G401 (cell line): ENCODE results near the gene PAX2. TPM values are rescaled to one million over a fixed set of nuclear protein-coding genes. Genes with fewer than 3 reads are reported as not detected.

Source experiments
- DNase-seq: peaks from one replicate; pipeline ENCODE4 v3.0.0-alpha.2; 2015; ENCODE audit warnings: low spot score
- in situ Hi-C: cut with HindIII; loops from 2 replicates; pipeline ENCODE4 v1.10.0; 2016; ENCODE audit warnings: low sequenced_read_pairs, mixed read lengths
- total RNA-seq: library from RNA; depleted of rRNA; stranded (reverse); fragments of >200 nt; shearing (Covaris generic); gene quantifications from 2 replicates; pipeline ENCODE4 v1.2.3, GENCODE V29; 2014

PAX2 gene
- total RNA-seq, 1 experiment from 2014 or later: 0.20 TPM

DNA sequence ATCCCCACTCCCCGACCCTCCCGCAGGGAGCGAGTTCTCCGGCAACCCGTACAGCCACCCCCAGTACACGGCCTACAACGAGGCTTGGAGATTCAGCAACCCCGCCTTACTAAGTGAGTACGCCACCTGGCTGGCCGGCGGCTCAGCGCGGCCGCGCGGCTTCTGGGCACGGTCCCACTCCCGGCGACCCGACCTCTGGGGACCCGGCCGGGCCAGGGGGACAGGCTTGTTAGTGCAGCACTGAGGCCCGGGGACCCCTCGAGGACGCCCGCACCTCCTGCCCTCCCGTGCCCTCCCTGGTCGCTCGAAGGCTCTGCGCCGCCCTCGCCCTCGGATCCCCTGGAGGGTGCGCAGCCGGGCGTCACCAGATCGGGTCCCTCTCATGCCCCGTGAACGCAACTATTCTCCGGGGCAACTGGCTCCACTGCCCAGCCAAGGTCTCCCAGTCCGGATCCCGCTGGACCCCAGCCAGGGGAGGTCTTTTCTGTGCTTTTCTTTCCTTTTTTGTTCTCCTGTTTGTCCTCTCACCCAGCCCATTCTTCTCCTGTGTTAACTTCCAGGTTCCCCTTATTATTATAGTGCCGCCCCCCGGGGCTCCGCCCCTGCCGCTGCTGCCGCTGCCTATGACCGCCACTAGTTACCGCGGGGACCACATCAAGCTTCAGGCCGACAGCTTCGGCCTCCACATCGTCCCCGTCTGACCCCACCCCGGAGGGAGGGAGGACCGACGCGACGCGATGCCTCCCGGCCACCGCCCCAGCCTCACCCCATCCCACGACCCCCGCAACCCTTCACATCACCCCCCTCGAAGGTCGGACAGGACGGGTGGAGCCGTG lies 81.8 kb downstream of the PAX2 start:
- DNase-seq: peak; percentile 16
- in situ Hi-C loops: no loop called here

DNA sequence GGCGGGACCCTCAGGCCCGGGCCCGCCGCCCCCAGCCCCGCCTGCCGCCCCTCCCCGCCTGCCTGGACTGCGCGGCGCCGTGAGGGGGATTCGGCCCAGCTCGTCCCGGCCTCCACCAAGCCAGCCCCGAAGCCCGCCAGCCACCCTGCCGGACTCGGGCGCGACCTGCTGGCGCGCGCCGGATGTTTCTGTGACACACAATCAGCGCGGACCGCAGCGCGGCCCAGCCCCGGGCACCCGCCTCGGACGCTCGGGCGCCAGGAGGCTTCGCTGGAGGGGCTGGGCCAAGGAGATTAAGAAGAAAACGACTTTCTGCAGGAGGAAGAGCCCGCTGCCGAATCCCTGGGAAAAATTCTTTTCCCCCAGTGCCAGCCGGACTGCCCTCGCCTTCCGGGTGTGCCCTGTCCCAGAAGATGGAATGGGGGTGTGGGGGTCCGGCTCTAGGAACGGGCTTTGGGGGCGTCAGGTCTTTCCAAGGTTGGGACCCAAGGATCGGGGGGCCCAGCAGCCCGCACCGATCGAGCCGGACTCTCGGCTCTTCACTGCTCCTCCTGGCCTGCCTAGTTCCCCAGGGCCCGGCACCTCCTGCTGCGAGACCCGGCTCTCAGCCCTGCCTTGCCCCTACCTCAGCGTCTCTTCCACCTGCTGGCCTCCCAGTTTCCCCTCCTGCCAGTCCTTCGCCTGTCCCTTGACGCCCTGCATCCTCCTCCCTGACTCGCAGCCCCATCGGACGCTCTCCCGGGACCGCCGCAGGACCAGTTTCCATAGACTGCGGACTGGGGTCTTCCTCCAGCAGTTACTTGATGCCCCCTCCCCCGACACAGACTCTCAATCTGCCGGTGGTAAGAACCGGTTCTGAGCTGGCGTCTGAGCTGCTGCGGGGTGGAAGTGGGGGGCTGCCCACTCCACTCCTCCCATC lies 82.7 kb downstream of the PAX2 start:
- in situ Hi-C loops: no loop called here
- no peak for DNase-seq

- in situ Hi-C loops: no loop called here
- no peak for DNase-seq
Observed at GRCh38 chr10:100828738-100829096, 83.3 kb downstream of the PAX2 start.

- in situ Hi-C loops: no loop called here
Observed at GRCh38 chr10:100829097-100829870, 83.9 kb downstream of the PAX2 start.

DNA sequence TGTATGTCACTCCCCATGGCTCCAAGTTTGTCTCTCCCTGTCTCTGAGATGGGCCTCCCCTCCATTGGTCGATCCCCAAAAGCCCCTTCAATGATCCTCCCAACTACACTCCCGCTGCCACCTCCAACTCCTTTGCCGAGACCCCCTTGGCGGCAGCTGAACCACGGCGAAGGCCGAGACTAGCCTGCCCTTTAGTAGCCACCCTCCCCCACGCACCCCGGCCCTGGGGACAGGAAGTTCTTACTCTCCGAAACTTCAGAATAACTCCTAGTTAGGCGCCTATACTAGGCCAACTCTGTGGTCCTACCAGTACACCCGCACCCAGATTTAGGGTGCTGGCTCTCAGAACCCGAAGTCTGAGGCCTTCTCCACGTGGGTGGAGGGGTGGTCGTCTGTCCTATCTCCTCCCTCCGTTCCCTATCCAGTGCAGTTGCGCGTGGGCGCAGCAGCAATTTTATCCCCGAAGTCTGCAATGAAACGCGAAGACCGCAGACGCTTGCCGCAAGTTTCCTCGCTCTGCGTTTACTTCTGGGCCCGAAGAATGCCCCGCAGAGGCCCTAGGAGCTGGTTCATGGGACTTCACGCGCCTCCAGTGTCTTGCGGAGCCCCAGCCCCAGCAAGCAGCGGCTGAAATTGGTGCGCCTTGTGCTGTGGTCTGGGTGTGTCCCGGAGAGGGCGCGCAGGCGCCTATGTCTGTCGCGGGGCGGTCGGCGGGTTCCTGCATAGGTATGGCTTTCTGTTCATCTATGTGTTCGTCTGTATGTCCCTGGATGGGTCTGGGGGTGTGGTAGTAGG lies 84.7 kb downstream of the PAX2 start:
- in situ Hi-C loops: no loop called here
- no peak for DNase-seq

More at GRCh38 chr10:100829097-100829870, 83.9 kb downstream of the PAX2 start:
- no peak for DNase-seq

DNA sequence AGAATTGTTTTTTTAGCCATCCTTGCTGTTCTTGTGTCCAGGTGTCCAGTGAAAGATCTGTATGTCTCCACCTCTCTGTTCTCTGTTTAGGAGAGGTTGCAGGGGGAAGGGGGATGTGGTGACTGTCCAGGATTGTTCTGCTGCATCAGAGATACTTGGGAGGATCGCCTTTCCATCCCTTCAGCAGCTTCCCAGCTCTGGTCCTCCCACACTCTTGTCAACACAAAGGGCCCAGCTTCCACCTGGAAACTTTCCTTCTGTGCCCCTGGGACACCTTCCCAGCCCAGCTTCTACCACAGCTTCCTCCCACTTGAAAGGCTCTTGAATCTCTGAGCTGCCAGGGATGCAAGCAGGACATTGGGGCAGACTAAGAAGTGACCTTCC lies 85.3 kb downstream of the PAX2 start:
- in situ Hi-C loops: no loop called here
- DNase-seq: no peak

DNA sequence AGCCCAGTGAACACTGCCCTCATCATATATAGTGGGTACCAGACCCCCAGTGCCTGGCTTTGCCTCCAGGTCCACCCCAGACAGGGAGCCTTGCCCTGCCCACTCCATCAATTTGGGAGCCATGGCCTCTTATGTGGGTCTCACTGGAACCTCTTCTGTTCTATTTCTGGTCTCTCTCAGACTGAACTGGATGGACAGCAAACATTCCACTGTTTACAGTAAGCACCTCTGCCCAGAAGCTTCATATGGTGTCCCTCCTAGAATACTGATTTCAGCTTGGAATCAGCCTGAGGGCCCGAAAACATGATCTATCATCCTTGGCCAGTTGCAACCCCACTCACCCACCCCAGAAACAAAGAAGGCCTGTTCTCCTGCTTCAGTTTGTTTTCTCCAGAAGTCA lies 86.4 kb downstream of the PAX2 start:
- DNase-seq: no peak
- in situ Hi-C loops: no loop called here

GRCh38 chr10:100835810-100836209 lies 90.4 kb downstream of the PAX2 start:
- in situ Hi-C loops: no loop called here
- no peak for DNase-seq

GRCh38 chr10:100836891-100837290 lies 91.5 kb downstream of the PAX2 start:
- DNase-seq: no peak
- in situ Hi-C loops: no loop called here

- in situ Hi-C loops: no loop called here
- no peak for DNase-seq
Observed at GRCh38 chr10:100837300-100837699, 91.9 kb downstream of the PAX2 start.

DNA sequence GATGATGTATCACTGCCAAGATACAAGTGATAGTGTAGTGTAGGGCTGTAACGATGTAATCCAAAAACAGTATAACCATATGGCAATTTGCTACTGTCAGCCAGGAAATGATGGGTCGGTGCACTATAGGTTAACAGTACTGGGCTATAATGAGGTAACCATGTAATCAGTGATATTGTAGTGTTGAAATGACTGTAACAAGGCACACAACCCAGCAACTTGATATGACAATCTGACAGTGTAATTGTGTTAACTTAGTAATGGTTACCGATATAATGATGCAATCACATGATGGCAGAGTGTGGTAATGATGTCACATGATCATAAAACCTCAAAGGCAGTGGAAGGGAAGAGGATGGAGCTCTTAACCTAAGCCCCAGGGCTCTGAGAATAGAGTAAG lies 93.6 kb downstream of the PAX2 start:
- in situ Hi-C loops: no loop called here
- DNase-seq: no peak

DNA sequence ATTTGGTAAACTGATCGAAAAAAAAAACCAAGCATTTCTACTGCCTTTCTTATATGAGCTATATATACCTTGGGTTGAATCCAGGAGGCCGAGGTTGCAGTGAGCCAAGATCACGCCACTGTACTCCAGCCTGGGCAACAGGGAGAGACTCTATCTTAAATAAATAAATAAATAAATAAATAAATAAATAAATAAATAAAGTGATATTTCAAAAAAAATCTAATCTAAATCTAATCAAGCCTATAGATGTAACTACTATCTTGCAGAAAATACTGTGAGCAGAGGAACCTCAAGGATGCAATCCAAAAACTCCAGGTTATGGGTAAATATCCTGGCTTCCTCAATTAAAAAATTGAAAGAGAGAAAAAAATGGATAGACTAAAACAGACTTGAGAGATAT lies 96.1 kb downstream of the PAX2 start:
- in situ Hi-C loops: no loop called here
- no peak for DNase-seq

DNA sequence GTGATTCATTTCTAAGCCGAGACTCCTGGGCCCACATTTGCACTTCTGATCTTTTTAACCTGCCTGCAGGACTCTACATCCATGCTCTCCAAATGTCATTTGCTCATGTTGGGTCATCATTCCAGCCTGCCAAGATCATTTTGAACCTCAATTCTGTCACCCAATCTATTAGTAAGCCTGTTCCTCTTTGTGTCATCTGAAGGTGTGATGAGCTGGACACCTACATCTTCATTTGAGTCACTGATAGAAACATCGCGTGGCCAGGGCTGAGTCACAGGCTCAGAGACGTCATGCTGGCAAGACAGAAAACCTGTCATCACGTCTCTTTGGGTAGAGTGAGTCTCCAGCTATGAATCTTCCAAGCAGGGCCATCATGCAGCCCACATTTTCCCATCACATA lies 102.1 kb downstream of the PAX2 start:
- in situ Hi-C loops: no loop called here
- DNase-seq: no peak

DNA sequence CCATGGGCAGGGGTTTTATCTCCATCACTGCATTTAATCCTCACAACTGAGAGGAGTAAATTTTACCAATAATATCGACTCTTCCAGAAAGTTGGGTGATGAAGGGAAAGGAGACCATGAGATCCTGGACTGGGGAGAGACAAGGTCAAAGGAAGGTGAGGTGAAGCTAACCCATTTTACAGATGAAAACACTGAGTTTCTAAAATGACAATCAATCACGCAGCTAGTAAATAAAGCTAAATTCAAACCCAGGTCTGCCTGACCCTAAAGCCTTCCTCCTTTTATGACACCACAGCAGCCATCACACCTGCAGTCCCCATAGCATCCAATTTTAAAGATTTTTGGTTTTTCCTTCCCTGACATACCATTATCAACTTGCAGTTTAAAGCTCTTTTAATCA lies 103.4 kb downstream of the PAX2 start:
- in situ Hi-C loops: no loop called here
- no peak for DNase-seq

DNA sequence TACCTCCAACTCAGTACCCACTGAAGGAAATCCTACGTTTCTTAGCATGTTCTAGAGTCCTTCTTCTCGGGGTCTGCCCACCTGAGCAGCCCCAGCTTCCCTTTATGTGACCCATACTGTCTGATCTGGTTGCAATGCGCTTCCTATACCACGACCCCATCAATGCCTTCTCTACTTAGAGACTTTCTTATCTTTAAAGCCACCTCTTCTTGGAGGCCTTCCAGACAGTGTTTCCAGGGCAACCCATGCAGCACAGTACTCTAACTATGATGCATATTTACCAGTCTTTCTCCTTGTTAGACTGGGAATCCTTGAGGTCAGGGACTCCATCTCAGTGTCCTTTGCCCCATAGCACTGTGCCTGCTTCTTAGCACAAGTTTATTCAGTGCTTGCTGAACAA lies 112.9 kb downstream of the PAX2 start:
- in situ Hi-C loops: no loop called here
- no peak for DNase-seq

DNA sequence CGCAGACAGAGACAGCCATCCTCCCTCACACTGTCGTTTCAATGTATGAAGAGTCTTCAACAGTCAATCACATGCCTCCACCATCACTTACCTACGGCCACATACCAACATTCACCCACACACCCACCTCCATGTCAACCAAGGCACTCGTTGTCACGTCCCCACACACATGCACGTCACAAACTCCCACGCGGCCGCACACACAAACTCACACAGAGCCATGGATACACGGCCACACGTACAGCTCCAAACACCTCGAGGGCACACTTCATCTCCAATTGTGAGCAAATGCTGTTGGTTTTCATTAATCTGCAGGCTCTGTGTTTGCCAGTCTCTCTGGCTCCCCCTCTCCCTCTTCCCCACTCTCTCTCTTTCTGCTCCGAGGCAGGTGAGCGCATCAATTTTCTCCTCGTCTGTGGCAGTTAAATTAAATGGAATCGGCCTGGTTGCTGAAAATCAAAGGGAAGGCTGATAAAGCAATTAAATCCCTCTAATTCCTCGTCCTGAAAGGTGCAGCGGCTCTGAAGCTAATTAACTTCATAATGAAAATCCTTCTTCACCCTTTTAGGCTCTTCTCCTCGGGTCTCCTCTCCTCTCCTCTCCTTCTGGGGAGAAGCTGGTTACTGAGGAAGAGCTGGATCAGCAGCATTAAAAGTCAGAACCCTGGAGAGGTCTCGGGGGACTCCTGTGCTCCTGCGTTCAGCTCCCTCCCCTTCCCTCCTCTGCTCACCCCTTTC lies 113.5 kb downstream of the PAX2 start:
- no peak for DNase-seq
- in situ Hi-C loops: no loop called here

GRCh38 chr10:100859484-100859763 lies 114.0 kb downstream of the PAX2 start:
- DNase-seq: no peak
- in situ Hi-C loops: no loop called here

DNA sequence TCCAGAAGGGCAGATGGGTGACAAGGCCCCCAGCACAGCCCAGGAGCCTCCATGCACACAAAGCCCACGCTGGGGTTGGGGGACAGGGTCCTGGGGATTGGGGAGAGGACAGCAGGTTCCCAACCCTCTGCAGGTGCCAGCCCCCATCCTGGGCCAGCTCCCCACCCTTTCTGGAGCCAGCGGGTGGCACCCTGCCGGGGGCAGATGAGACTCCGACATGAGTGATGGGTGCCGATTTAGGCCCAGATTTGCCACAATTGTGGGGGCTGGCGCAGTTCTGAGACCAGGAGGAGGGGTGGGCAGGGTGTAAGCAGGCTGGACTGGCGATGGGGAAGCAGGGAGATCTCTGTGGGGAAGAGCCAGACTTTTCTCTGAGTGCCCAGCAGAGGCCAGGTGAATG lies 118.1 kb downstream of the PAX2 start:
- in situ Hi-C loops: no loop called here
- no peak for DNase-seq
